ENCODE measurements around the gene ACE2. TPM values are rescaled to one million over a fixed set of nuclear protein-coding genes. Genes with fewer than 3 reads are reported as not detected.

Gene ACE2
- total RNA-seq, 1 donor from 2014 or later: 3.4 TPM

DNA sequence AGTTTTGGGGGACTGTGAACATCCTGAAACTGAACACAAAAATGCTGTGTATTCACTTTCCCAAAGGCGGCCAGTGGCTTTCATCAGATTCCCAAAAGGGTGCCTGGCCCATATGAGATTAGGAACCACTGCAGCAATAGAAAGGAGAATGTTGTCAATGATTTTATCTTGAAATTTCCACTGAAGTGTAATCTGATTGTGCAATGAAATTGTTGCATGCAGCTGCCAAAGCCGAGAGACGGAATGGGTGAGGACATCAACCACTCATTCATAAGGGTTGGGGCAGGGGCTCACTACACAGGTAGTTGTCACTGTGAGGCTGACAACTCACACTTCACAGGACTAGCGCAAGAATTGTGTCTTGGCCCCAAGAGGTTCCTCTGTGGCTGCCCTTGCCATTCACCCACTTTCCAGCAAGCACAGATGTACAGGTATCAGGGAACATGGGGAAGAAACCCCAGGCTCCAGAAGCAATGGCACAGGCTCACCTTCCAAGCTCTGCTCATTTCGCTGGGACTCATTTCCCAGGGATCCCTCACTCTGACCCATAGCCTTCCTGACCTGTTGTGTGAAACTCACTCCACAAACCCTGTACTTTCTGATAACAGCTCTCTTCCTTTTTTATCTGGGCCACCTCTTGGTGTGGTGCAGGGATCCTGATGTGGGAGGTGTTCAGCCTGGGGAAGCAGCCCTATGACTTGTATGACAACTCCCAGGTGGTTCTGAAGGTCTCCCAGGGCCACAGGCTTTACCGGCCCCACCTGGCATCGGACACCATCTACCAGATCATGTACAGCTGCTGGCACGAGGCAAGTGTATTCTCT is 51.4 kb downstream of the ACE2 start:
- ATAC-seq: peak; percentile 54
- no peaks in the 10 kb centered on the region for H3K36me3 ChIP-seq
- TF ChIP-seq, protein P1, sequence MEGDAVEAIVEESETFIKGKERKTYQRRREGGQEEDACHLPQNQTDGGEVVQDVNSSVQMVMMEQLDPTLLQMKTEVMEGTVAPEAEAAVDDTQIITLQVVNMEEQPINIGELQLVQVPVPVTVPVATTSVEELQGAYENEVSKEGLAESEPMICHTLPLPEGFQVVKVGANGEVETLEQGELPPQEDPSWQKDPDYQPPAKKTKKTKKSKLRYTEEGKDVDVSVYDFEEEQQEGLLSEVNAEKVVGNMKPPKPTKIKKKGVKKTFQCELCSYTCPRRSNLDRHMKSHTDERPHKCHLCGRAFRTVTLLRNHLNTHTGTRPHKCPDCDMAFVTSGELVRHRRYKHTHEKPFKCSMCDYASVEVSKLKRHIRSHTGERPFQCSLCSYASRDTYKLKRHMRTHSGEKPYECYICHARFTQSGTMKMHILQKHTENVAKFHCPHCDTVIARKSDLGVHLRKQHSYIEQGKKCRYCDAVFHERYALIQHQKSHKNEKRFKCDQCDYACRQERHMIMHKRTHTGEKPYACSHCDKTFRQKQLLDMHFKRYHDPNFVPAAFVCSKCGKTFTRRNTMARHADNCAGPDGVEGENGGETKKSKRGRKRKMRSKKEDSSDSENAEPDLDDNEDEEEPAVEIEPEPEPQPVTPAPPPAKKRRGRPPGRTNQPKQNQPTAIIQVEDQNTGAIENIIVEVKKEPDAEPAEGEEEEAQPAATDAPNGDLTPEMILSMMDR (IDR thresholded peaks at IDR 0.05): no peak
- no peak overlapping the region for H3K4me3 ChIP-seq
- peaks cover 5% of the 10 kb centered on the region for H3K4me1 ChIP-seq
- H3K9me3 ChIP-seq: no peaks in the 10 kb centered on the region
- no peak for DNase-seq
- no peaks in the 10 kb centered on the region for H3K27me3 ChIP-seq
- intact Hi-C loops (cut with DNase I): no loop called here
- H3K27ac ChIP-seq: no peak overlapping the region

DNA sequence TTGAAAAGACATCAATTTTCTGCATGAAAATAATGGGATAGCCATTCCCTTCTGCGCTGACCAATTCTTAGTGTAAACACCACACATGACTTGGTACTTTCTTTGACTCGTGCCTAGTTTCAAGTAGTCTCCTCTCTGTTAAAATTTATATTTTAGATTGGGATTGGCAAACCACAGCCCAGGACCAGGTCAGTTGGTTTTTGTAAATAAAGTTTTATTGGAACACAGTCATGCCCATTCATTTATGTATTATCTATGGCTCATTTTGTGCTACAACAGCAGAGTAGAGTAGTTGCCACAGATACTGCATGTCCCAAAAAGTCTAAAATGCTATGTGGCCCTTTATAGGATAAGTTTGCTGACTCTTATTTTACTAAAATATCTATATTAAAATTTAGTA is 53.4 kb downstream of the ACE2 start:
- Histone ChIP-seq H3K27me3 (no peaks in the 10 kb centered on the region), H3K4me1 (peaks cover 5% of the 10 kb centered on the region), H3K9me3 (no peaks in the 10 kb centered on the region), H3K27ac (no peak overlapping the region), H3K4me3 (no peak overlapping the region), H3K36me3 (no peaks in the 10 kb centered on the region)
- TF ChIP-seq, protein P1 (IDR thresholded peaks at IDR 0.05): no peak
- ATAC-seq: no peak
- intact Hi-C loops (cut with DNase I): no loop called here
- no peak for DNase-seq

DNA sequence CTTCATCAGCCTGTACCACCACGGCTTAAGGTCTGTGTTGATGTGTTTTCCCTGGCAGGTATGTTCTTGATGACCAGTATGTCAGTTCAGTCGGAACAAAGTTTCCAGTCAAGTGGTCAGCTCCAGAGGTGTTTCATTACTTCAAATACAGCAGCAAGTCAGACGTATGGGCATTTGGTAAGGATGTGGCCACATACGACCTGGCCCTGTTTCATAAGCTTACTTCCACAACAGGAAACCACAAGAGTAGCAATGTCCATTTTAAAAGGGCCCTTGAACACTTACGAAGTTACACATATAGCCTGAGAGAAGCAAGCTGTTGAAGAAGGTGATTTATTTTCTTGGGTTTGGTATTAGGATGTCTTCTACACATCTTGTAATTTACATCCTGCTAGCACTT is 54.0 kb downstream of the ACE2 start:
- TF ChIP-seq, protein P1 (IDR thresholded peaks at IDR 0.05): no peak
- Histone ChIP-seq H3K4me1 (peaks cover 5% of the 10 kb centered on the region), H3K9me3 (no peaks in the 10 kb centered on the region), H3K27me3 (no peaks in the 10 kb centered on the region), H3K4me3 (no peak overlapping the region), H3K36me3 (no peaks in the 10 kb centered on the region), H3K27ac (no peak overlapping the region)
- ATAC-seq (peak; percentile 28), DNase-seq (no peak)
- intact Hi-C loops (cut with DNase I): no loop called here

DNA sequence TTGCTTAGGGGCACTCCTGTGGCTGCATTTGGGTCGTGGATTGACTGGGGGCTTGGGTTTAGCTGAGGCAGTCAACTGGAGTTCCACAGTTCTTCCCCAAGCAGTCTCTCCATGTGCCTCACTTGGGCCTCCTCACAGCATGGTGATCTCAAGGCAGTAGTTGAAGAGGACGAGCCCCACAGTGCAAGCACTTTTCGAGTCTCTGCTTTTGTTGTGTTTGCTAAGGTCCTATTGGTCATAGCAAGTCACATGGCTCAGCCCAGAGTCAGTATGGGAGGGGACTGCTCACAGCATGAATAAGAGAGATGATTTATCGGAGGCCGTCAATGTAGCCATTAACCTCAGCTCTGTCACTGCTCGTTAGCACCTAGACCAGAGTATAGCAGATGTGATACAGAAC is 70.4 kb downstream of the ACE2 start:
- TF ChIP-seq, protein P1 (IDR thresholded peaks at IDR 0.05): no peak
- Histone ChIP-seq H3K4me3 (no peak overlapping the region), H3K27me3 (no peaks in the 10 kb centered on the region), H3K36me3 (no peaks in the 10 kb centered on the region), H3K27ac (no peak overlapping the region), H3K4me1 (no peaks in the 10 kb centered on the region), H3K9me3 (no peaks in the 10 kb centered on the region)
- ATAC-seq (no peak), DNase-seq (no peak)
- intact Hi-C loops (cut with DNase I): no loop called here

DNA sequence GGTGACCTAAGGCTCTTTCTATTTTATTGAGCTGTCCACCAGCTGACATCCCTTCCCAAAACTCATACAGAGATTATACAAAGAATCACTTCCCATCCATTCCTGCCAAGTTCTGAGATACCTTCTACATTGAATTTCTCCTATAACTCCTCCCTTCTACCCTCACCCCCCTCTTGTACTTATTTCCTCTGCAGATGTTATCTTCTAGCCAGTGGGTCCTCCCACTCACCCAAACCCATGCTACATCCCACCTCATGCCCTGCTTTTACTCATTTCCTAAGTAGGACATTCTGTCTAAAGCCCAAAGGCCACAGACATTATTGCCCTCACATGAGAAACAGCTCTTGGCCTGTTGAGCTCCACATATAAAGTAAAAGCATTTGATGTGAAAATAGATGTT is 71.6 kb downstream of the ACE2 start:
- intact Hi-C loops (cut with DNase I): no loop called here
- no peak for ATAC-seq
- DNase-seq: no peak
- TF ChIP-seq, protein P1 (IDR thresholded peaks at IDR 0.05): no peak
- H3K9me3 ChIP-seq: no peaks in the 10 kb centered on the region
- no peak overlapping the region for H3K4me3 ChIP-seq
- no peak overlapping the region for H3K27ac ChIP-seq
- H3K36me3 ChIP-seq: no peaks in the 10 kb centered on the region
- H3K4me1 ChIP-seq: no peaks in the 10 kb centered on the region
- H3K27me3 ChIP-seq: no peaks in the 10 kb centered on the region
